CD4-positive, alpha-beta T cell treated with Interleukin-6 at 100 ng/mL for 8 hours (primary cell): ENCODE data around the gene PLA2G4F.

Source experiments
- DNase-seq: peaks from one replicate; pipeline ENCODE4 v3.0.0-alpha.2; 2020; ENCODE audit warnings: mixed read lengths, low spot score

Gene PLA2G4F

DNA sequence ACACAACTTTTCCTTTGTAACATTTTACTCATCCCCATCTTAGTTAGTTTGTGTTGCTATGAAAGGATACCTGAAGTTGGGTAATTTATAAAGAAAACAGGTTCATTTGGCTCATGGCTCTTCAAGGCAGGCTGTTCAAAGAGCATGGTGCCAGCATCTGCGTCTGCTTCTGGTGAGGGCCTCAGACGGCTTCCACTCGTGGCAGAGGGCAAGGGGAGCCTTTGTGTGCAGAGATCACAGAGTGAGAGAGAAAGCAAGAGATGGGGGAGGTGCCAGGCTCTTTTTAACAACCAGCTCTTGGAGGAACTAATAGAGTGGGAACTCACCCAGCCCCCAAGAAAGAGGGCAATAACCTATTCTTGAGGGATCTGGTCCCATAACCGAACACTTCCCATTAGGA, 23.1 kb downstream of the PLA2G4F start:
- no peak for DNase-seq

DNA sequence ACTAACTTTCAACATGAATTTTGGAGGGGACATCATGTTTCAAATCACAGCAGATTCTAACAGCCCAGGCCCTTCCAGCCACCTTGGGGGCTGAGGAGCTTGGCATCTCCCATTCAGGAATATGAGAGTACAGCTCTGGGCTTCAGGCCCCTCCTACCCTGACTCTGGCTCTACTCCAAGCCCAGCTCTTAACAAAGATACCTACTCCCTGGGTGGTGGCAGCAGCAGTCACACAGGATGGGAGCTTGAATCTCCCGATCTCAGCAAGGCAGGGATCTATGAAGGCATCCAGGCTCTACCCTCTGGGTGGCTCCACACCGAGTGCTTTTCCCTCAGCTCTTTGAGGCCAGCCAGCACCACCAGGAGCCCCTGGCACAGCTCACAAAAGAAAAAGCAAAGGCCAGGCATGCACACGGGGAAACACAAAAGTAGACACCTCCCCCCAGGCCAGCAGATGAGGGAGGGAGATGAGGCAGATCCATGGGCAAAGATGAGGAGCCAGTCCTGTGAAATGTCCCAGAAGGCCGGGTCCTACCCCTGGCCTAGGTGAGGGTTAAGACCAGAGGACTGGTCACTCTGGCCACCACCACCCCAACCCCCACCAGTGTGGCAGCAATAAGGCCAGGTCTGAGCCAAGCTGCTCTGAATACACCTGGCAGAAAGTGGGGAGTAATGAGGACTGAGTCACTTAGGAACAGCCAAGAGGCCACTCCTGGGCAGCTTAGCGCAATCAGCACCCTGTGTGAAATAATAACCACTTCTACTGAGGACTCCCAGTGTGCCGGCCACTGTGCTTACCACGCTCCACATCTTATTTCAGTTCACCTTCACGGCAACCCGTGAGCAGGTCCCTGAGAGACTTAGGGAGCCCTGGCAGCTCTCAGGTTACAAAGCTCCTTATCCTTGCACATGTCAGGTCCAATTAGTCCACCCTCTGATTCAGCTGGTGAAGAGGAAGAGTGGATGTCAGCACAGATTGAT, 24.3 kb downstream of the PLA2G4F start:
- DNase-seq: no peak

DNA sequence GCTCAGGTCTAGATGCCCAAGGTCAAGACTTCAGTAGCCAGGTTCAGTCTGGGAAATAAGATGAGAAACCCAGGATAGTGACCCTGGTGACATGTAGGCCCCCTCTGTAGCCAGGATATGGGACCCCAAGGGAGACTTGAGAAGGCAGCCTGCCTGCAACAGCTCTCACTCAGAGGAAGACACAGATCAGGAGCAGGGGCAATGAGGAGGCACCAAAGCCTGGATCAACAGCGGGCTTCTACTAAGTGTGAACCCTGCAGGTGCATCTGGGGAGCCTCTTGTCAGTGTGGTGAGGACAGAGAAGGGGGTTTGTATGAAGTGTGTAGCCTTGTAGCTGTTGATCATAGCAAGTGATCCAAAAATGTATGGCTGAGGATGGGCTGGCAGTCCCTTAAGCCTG, 25.4 kb downstream of the PLA2G4F start:
- no peak for DNase-seq

DNA sequence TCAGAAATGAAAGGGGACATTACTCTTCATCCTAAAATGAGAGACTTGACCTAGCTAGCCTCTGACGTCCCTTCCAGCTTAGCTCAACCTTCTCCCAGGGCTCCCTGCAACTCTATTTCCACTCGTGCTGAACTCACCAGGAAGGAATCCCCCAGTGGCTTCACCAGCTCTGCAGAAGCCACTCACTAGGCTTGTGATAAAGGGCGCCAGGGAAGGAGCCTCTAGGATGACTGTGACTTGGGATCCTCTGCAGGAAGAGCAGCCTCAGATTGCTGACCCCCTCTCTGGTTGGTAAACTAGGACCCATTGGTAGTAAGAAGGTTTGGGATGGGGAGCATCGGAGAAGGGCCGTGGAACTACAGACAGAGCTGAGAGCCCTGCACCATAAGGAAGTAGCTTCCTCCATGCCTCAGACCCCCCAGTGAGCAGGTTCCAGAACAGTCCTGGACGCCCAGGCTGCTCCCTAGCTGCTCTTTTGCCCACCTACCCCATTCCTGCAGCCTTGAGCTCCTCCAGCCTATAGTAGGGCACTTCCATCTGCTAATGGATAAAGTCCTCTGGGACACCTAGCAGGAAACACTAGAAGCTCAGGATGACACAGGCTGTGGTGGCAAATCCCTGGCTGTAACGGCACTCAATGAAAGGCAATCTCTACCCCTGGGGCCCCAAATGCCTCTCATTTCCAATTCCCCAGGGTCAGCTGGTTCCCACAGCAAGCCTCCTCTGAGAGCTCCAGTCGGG, 26.0 kb downstream of the PLA2G4F start:
- no peak for DNase-seq

DNA sequence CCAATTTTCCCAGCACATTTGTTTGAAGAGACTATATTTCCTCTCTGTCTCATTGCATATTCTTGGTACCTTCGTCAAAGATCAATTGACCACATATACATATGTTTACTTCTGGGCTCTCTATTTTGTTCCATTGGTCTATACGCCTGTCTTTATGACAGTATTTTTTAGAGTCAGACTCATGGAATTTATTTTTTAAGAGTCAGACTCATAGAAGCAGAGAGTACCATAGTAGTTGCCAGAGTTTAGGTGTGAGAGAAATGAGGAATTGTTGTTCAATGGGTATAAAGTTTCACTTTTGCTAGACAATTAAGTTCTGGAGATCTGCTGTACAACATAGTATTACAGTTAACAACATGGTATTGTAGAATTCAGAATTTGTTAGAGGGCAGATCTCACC, 27.1 kb downstream of the PLA2G4F start:
- no peak for DNase-seq

DNA sequence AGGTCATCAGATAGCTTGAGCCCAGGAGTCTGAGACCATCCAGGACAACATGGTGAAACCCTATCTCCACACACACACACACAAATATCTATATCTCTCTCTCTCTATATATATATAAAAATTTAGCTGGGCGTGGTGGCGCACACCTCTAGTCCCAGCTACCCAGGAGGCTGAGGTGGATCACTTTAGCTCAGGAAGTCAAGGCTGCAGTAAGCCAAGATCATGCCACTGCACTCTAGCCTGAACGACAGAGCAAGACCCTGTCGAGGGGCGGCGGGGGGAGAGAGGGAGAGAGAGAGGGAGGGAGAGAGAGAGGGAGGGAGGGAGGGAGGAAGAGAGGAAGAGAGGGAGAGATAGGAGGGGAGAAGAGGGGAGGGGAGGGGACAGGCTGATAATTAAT, 28.0 kb downstream of the PLA2G4F start:
- no peak for DNase-seq

DNA sequence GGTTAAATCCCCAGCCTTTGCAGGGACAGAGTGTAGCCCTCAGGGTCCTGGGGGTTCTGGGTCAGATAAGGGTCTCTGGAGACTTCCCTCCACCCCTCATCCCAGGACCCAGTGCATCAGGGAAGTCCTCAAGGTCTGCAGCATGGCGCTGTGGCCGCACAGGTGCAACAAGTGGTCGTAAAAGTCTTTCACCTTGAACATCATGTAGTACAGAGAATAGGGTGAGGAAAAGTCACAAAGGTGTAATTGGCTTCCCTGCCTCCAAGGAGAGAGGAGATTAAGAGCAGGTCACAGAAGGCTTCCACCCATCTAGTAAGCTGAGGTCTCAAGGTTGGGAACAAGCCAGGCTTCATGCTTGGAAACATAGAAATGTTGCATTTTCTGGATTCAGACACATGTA, 32.9 kb downstream of the PLA2G4F start:
- DNase-seq: no peak

DNA sequence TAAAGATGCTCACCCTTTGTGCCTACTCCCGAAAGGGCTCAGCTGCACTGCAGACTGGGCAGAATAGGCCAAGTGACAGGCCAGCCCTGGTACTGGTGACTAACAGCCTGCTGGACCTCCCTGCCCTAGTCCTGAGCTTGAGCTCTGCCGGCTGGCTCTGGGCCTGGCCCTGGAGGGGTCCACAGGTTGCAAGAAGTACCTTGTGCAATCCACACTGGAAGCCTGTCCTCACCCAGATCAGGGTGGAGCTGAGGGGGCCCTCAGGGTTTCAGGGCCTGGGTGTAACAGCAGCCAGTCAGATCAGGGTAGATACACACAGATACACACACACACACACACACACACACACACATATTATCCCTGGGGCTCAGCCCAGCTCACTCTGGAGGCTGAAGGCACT, 34.8 kb downstream of the PLA2G4F start:
- no peak for DNase-seq

DNA sequence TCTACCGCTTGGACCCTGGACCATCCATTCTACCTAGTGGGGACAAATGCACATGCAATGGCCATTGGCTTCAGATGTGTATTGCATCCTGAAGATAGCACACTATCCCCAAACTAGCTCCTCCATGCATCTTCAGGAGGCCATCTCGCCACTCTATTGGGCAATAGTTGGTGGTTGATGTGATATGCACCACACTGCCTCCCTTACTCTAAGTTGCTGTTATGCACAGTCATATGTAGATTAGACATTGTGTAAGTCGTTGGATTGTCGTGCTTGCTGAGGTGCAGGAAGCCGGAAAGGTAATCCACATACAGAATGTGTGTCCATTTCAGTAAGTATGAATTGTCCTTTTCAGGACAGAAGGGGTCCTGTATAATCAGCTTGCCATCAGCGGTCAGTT, 35.4 kb downstream of the PLA2G4F start:
- DNase-seq: no peak

DNA sequence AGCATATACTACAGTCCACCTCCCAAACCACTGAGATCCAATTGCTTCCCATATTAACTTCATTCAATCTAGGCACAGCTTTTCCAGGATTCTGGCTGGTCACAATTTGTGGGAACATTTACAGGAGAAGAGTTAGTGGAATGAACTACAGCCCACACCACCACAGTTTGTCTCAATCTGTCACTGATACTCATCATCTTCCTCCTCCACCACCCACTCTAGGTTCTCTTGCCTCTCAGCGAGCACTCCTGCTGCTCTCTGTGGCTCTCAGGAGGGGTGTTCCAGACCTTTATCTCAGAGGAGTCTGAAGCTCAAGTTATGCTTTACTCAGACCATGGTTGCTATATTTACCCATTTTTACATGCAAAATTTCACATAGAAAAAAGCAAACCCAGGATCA, 36.2 kb downstream of the PLA2G4F start:
- no peak for DNase-seq

DNA sequence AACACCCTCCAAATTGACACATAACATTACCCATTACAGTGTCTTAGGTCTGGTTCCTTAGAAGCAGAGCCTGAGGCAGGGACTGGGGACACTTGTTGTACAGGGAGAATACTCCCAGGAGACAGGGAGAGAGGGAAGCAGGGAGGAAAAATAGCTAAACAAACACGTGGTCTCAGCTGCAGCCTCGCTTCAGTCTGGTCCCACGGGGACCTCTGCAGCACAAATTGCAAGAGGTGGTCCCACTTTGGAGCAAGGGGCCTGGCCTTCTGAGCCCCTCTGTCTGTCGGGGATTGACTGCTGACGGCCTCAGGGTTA, 37.0 kb downstream of the PLA2G4F start:
- no peak for DNase-seq

DNA sequence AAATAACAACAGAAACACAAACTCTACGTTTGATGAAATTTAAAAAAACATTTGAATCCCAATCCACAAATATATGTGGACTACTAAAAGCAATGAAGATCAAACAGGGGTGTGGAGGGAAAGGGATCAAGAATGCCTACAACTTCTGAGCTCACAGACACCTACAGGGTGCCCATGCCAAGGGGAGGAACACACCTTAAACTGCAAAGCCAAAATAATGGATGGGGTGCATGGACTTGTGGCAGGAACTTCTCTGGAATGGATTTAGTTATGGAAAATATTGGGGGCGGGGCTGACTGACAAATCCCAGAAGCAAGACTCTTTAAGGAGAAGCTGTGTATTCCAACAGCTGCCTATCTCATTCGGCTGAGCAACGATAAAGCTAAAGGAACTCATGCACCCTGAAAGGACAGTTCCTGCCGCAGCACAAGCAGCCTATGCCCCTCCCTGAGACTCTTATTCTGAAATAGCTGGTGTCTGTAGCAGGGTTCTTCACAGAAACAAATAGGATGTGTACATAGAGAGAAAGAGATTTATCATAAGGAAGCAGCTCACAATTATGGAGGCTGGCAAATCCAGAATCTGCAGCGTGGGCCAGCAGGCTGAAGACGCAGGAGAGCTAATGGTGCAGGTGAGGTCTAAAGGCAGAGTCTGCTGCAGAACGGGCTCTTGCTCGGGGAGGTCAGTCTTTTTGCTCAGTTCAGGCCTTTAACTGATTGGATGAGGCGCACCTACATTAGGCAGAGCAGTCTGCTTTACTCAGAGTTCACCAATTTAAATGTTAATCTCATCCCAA, 37.6 kb downstream of the PLA2G4F start:
- no peak for DNase-seq

DNA sequence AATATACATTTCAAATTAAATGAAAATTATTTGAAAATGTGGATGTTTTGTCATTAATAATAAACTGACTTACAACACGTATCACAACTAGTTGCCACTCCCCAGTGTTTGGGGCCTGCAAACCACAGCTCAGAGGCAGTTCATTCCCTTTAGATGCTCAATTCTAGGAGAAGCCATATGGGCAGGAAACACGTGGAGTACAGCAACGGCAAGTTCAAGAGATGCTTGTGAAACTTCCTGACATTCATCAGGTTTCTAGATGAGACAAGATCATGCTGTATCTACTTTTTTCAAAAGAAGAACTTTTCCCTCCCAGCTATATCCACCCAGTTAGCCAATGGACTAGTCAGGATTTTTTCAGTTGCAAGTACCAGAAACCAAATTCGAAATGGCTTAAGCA, 44.5 kb downstream of the PLA2G4F start:
- DNase-seq: no peak

DNA sequence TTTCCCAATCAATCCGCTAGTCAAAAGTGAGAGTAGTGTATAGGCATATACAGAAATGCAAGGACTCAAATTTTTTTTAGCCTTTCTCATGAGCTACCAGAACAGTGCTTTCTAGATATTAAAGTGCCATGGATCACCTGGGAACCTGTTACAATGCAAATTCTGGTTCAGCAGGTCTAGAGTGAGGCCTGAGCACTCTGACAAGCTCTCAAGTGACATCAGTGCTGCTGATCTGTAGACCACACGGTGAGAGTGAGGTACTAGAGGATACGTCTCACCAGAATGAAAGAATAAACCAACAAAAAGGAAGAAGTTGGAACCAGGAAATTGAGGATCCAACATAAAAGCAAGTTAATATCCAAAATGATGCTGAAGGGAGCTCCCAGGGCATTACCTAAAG, 46.1 kb downstream of the PLA2G4F start:
- DNase-seq: no peak

DNA sequence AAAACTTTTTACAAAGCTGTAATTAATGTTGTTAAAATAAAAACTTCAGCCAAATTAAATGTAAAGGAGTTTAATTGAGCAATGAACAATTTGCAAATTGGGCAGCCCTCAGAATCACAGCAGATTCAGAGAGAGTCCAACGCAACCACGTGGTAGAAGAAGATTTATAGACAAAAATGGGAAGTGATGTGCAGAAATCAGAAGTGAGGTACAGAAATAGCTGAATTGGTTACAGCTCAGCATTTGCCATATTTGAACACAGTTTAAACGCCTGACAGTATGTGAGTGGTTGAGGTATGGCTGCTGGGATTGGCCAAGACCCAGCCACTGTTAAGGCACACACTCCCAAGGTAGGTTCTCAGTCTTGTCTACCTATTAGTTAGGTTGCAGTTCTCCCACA, 47.6 kb downstream of the PLA2G4F start:
- DNase-seq: no peak

DNA sequence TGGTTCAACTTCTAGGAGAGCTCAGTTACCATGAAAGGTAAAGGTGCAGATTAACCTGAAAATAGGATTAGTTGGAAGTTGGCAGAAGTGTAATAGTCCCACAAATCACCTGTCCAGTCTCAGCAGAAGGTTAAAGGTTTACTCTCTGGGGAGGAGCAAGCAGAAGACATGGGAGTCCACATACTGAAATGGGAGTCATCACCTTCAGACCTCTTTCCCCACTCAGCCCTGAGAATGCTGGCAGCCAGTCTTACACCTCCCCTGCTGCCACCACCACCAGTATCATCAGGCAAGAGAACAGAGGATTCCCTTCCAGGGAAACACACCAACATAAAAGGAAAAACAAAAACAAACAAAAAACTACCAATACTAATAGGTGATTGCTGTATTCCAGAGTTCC, 48.2 kb downstream of the PLA2G4F start:
- DNase-seq: no peak

DNA sequence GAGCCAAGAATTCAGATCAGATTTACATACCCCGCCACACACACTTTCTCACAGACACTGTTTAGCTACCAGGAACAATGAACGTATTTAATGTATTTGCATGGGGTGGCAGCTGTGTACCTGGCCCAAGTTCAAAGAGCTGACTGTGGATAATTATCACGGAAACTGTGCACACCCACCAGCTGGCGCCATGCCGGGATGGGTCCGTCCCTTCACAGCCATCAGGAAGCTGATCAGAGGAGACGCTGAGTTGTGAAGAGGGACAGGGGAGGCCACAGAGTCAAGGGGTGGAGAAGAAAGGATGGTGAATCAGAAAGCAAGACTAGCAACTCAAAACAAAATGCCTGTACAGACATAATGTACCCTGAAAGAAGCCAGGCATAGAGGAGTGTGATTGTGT, 49.0 kb downstream of the PLA2G4F start:
- DNase-seq: no peak

DNA sequence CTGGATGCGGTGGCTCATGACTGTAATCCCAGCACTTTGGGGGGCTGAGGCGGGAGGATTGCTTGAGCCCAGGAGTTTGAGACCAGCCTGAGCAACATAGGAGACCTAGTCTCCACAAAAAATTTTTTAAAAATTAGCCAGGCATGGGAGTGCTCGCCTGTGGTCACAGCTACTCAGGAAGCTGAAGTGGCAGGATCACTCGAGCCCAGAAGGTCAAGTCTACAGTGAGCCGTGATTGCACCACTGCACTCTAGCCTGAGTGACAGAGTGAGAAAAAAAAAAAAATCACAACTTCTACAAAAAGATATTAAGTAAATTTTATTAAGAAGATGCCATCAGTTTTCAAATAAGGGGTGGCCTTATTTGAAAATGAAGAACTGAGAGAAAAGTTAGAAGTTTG, 50.1 kb downstream of the PLA2G4F start:
- DNase-seq: no peak

DNA sequence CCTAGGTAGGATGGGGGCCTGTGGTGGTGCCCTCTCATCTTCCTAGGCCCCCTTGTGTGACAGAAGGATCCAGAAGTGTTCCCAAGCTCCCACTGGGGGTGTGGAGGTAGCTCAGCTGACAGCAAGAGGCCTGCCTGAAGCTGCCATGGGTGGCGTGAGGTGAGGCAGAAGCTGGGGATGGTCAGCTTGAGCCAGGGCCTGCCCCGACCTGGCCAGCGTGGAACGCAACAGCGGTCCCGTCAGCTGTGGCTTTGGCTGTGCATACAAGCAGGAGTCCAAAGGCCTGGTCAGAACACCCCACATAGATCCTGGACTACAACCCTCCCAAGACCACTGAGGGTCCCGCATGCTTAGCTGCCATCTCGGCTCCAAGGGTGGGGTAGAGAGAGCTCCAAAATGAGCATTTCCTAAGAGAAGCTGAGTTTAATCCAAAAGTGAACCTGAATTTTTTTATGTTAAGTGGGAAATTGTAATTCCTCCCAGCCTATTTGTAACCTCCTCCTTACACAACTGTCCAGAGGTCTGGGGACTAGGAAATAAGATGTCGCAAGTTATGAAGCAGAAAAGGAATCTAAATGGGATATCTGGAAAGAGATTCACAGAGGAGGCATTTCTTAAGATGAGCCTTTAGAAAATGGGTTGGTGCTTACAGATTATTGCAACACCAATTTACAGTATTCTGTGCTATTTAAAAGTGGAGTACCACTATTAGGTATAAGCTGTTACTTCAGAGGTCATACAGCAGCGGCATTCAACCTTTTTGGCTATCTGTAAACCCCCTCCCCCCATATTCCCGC, 52.1 kb downstream of the PLA2G4F start:
- DNase-seq: no peak

DNA sequence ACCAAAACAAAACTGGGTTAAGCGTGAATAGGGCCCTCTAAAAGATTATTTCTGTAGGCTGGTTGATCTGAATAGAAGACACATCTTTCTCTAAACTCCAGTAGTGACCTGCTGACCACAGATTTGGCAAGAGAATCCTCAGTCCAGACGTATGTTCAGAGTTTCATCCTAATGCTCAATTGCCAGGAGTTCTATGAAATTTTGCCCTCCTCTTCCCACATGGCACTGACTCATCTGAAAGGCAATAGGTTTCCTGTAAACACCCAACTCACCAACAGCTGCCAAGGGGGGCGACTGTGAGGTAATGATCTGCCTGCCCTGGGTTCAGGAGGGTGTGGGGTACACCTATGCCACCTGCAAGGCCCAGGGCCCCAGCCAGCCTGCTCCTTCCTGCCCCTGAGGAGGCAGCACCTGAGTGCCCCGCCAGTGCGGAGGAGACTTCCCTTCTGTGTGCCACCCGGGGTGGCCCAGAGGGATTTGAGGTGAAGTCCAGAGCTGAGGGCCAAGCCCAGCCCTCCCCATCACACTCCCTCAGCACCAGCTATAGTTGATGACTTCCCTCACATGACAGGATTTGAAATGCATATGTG, 53.7 kb downstream of the PLA2G4F start:
- DNase-seq: no peak

DNA sequence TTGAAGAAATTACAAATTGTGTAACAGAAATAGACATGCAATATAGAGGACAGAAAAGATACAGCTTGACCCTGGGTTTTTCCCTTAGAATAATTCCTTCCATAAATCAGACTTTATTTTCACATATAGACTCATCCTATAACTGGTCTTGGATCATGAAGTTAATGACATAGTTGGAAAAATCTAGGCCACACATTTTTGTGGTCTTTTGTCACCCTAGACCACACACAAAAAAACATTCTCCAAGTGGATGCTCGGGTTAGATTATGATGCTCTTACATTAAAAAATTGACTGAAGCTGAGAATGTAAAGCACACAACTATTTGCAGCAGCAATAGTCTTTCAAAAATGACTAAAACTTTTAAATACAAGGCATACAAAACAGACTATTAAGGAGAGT, 54.6 kb downstream of the PLA2G4F start:
- DNase-seq: no peak
